ENCODE measurements around the gene ZNF385B. TPM values are rescaled to one million over a fixed set of nuclear protein-coding genes. Genes with fewer than 3 reads are reported as not detected.

Gene ZNF385B
- total RNA-seq, 2 experiments from 2014 or later: not detected

- Mint-ChIP-seq H3K27me3 (no peaks in the 10 kb centered on the region), H3K36me3 (no peaks in the 10 kb centered on the region), H3K9me3 (no peaks in the 10 kb centered on the region), H3K4me3 (no peak overlapping the region), H3K27ac (no peak overlapping the region), H3K4me1 (no peaks in the 10 kb centered on the region)
- POLR2A ChIA-PET: no interaction called here
- DNase-seq (no peak), ATAC-seq (ENCODE audit: low read depth) (no peak)
Measured at GRCh38 chr2:179626261-179626660, 235.2 kb downstream of the ZNF385B start.

- Mint-ChIP-seq H3K4me3 (no peak overlapping the region), H3K9me3 (peaks cover 4% of the 10 kb centered on the region), H3K4me1 (no peaks in the 10 kb centered on the region), H3K27ac (no peak overlapping the region), H3K27me3 (no peaks in the 10 kb centered on the region), H3K36me3 (no peaks in the 10 kb centered on the region)
- DNase-seq: no peak
- ATAC-seq (ENCODE audit: low read depth): no peak
- POLR2A ChIA-PET: no interaction called here
Measured at GRCh38 chr2:179622635-179623300, 238.6 kb downstream of the ZNF385B start.

GRCh38 chr2:179622112-179622511 is 239.3 kb downstream of the ZNF385B start:
- Mint-ChIP-seq H3K27ac (no peak overlapping the region), H3K27me3 (no peaks in the 10 kb centered on the region), H3K9me3 (peaks cover 4% of the 10 kb centered on the region), H3K36me3 (no peaks in the 10 kb centered on the region), H3K4me3 (no peak overlapping the region), H3K4me1 (no peaks in the 10 kb centered on the region)
- no peak for DNase-seq
- no peak for ATAC-seq (ENCODE audit: low read depth)
- POLR2A ChIA-PET: no interaction called here

GRCh38 chr2:179619947-179620467 is 241.4 kb downstream of the ZNF385B start:
- DNase-seq: no peak
- Mint-ChIP-seq H3K4me3 (no peak overlapping the region), H3K9me3 (peaks cover 4% of the 10 kb centered on the region), H3K36me3 (no peaks in the 10 kb centered on the region), H3K4me1 (no peaks in the 10 kb centered on the region), H3K27me3 (no peaks in the 10 kb centered on the region), H3K27ac (no peak overlapping the region)
- POLR2A ChIA-PET: no interaction called here
- ATAC-seq (ENCODE audit: low read depth): no peak

GRCh38 chr2:179614121-179614520 is 247.3 kb downstream of the ZNF385B start:
- Mint-ChIP-seq H3K36me3 (no peaks in the 10 kb centered on the region), H3K9me3 (no peaks in the 10 kb centered on the region), H3K27me3 (no peaks in the 10 kb centered on the region), H3K27ac (no peak overlapping the region), H3K4me1 (no peaks in the 10 kb centered on the region), H3K4me3 (no peak overlapping the region)
- ATAC-seq (ENCODE audit: low read depth) (no peak), DNase-seq (no peak)
- POLR2A ChIA-PET: no interaction called here

- Mint-ChIP-seq H3K27ac (no peak overlapping the region), H3K36me3 (no peaks in the 10 kb centered on the region), H3K4me1 (no peaks in the 10 kb centered on the region), H3K27me3 (no peaks in the 10 kb centered on the region), H3K9me3 (no peaks in the 10 kb centered on the region), H3K4me3 (no peak overlapping the region)
- ATAC-seq (ENCODE audit: low read depth) (no peak), DNase-seq (no peak)
- POLR2A ChIA-PET: no interaction called here
Measured at GRCh38 chr2:179613701-179614100, 247.7 kb downstream of the ZNF385B start.

- Mint-ChIP-seq H3K36me3 (no peaks in the 10 kb centered on the region), H3K4me1 (no peaks in the 10 kb centered on the region), H3K9me3 (no peaks in the 10 kb centered on the region), H3K27ac (no peak overlapping the region), H3K27me3 (no peaks in the 10 kb centered on the region), H3K4me3 (no peak overlapping the region)
- DNase-seq (no peak), ATAC-seq (ENCODE audit: low read depth) (no peak)
- POLR2A ChIA-PET: no interaction called here
Measured at GRCh38 chr2:179613299-179613651, 248.1 kb downstream of the ZNF385B start.

GRCh38 chr2:179612591-179613298 is 248.7 kb downstream of the ZNF385B start:
- Mint-ChIP-seq H3K36me3 (no peaks in the 10 kb centered on the region), H3K9me3 (no peaks in the 10 kb centered on the region), H3K27ac (no peak overlapping the region), H3K4me3 (no peak overlapping the region), H3K27me3 (no peaks in the 10 kb centered on the region), H3K4me1 (no peaks in the 10 kb centered on the region)
- POLR2A ChIA-PET: no interaction called here
- ATAC-seq (ENCODE audit: low read depth) (no peak), DNase-seq (no peak)

GRCh38 chr2:179612108-179612507 is 249.3 kb downstream of the ZNF385B start:
- no peaks in the 10 kb centered on the region for H3K36me3 Mint-ChIP-seq
- ATAC-seq (ENCODE audit: low read depth): no peak
- POLR2A ChIA-PET: no interaction called here

GRCh38 chr2:179606141-179606540 is 255.3 kb downstream of the ZNF385B start:
- H3K9me3 Mint-ChIP-seq: no peaks in the 10 kb centered on the region
- no peak overlapping the region for H3K27ac Mint-ChIP-seq
- H3K4me1 Mint-ChIP-seq: no peaks in the 10 kb centered on the region
- no peak for DNase-seq
- H3K36me3 Mint-ChIP-seq: no peaks in the 10 kb centered on the region
- no peak overlapping the region for H3K4me3 Mint-ChIP-seq
- POLR2A ChIA-PET: no interaction called here
- no peaks in the 10 kb centered on the region for H3K27me3 Mint-ChIP-seq
- ATAC-seq (ENCODE audit: low read depth): no peak

More at GRCh38 chr2:179612108-179612507, 249.3 kb downstream of the ZNF385B start:
- Mint-ChIP-seq H3K27ac (no peak overlapping the region), H3K27me3 (no peaks in the 10 kb centered on the region), H3K4me1 (no peaks in the 10 kb centered on the region), H3K9me3 (no peaks in the 10 kb centered on the region), H3K4me3 (no peak overlapping the region)
- DNase-seq: no peak

- no peak overlapping the region for H3K4me3 Mint-ChIP-seq
- no peak overlapping the region for H3K27ac Mint-ChIP-seq
- no peaks in the 10 kb centered on the region for H3K4me1 Mint-ChIP-seq
- no peaks in the 10 kb centered on the region for H3K36me3 Mint-ChIP-seq
- no peaks in the 10 kb centered on the region for H3K9me3 Mint-ChIP-seq
- DNase-seq (no peak), ATAC-seq (ENCODE audit: low read depth) (no peak)
- no peaks in the 10 kb centered on the region for H3K27me3 Mint-ChIP-seq
- POLR2A ChIA-PET: no interaction called here
Measured at GRCh38 chr2:179605341-179605740, 256.1 kb downstream of the ZNF385B start.

- H3K4me3 Mint-ChIP-seq: no peak overlapping the region
- POLR2A ChIA-PET: no interaction called here
- H3K27ac Mint-ChIP-seq: no peak overlapping the region
- H3K27me3 Mint-ChIP-seq: peaks cover 2% of the 10 kb centered on the region
- DNase-seq (no peak), ATAC-seq (ENCODE audit: low read depth) (no peak)
- no peaks in the 10 kb centered on the region for H3K4me1 Mint-ChIP-seq
- H3K9me3 Mint-ChIP-seq: no peaks in the 10 kb centered on the region
- no peaks in the 10 kb centered on the region for H3K36me3 Mint-ChIP-seq
Measured at GRCh38 chr2:179604598-179604997, 256.8 kb downstream of the ZNF385B start.

- H3K36me3 Mint-ChIP-seq: no peaks in the 10 kb centered on the region
- ATAC-seq (ENCODE audit: low read depth) (no peak), DNase-seq (no peak)
- no peaks in the 10 kb centered on the region for H3K4me1 Mint-ChIP-seq
- H3K27me3 Mint-ChIP-seq: peaks cover 2% of the 10 kb centered on the region
- H3K9me3 Mint-ChIP-seq: no peaks in the 10 kb centered on the region
- H3K4me3 Mint-ChIP-seq: no peak overlapping the region
- POLR2A ChIA-PET: no interaction called here
- no peak overlapping the region for H3K27ac Mint-ChIP-seq
Measured at GRCh38 chr2:179602452-179602851, 259.0 kb downstream of the ZNF385B start.

GRCh38 chr2:179596018-179596417 is 265.4 kb downstream of the ZNF385B start:
- no peak for ATAC-seq (ENCODE audit: low read depth)
- H3K27ac Mint-ChIP-seq: no peak overlapping the region
- H3K36me3 Mint-ChIP-seq: no peaks in the 10 kb centered on the region
- H3K4me3 Mint-ChIP-seq: no peak overlapping the region
- H3K27me3 Mint-ChIP-seq: peaks cover 2% of the 10 kb centered on the region
- no peak for DNase-seq
- POLR2A ChIA-PET: no interaction called here
- no peaks in the 10 kb centered on the region for H3K9me3 Mint-ChIP-seq
- H3K4me1 Mint-ChIP-seq: no peaks in the 10 kb centered on the region

Data from activated naive CD8-positive, alpha-beta T cell treated with anti-CD3 and anti-CD28 coated beads, Interleukin-2, amount 10 ng/mL, durations not matched to agents 7 days and 5 days (primary cell).